IMR-90 (cell line): ENCODE results near the gene OR9A4. TPM values are rescaled to one million over a fixed set of nuclear protein-coding genes. Genes with fewer than 3 reads are reported as not detected.

Source experiments
- ATAC-seq: fragments of 200-7000 bp; cut with Tn5 transposase; 2 replicates; pipeline ENCODE4 v1.9.1; 2020; ENCODE audit warnings: low read depth, mild to moderate bottlenecking, moderate library complexity
- BruUV-seq: library from RNA; stranded (reverse); fragments of 400-500 nt; replicated peaks from 2 replicates; lab custom pipeline; 2021; lab: Mats Ljungman, UMichigan
- CTCF ChIA-PET: fragments of 300-600 bp; formaldehyde crosslinking; extraction: SDS; loops from one replicate; lab custom pipeline; 2021; ENCODE audit warnings: antibody characterized with exemption; lab: Yijun Ruan, JAX
- POLR2A ChIA-PET: fragments of 300-600 bp; sonication (Branson Sonifier 250); formaldehyde crosslinking; loops from one replicate; lab custom pipeline; 2022; ENCODE audit warnings: antibody characterized with exemption; ENCODE audit not compliant: unreplicated experiment; lab: Charles Lee
- DNase-seq: peaks from one replicate; pipeline ENCODE4 v3.0.0; 2013
- H2AFZ ChIP-seq: replicated peaks from 2 replicates; pipeline ENCODE3; 2013; ENCODE audit warnings: low read length, mild to moderate bottlenecking; ENCODE audit not compliant: poor library complexity
- H2AK5ac ChIP-seq: 2 replicates; pipeline ENCODE4 v1.6.1; 2013; ENCODE audit warnings: low read depth, low read length, inconsistent platforms
- H2AK9ac ChIP-seq: replicated peaks from 2 replicates; pipeline ENCODE3; 2013; ENCODE audit warnings: mild to moderate bottlenecking, low read depth, low read length, moderate library complexity; ENCODE audit not compliant: poor library complexity
- H2BK120ac ChIP-seq: 2 replicates; pipeline ENCODE4 v1.6.1; 2013; ENCODE audit warnings: low read depth, low read length, inconsistent platforms
- H2BK15ac ChIP-seq: 3 replicates; pipeline ENCODE4 v1.6.1; 2013; ENCODE audit warnings: low read depth, low read length, inconsistent platforms
- H2BK20ac ChIP-seq: 2 replicates; pipeline ENCODE4 v1.6.1; 2013; ENCODE audit warnings: low read depth, mild to moderate bottlenecking, inconsistent platforms, low read length, moderate library complexity
- H2BK5ac ChIP-seq: 2 replicates; pipeline ENCODE4 v1.6.1; 2013; ENCODE audit warnings: mild to moderate bottlenecking, low read depth, low read length, inconsistent platforms; ENCODE audit not compliant: poor library complexity, severe bottlenecking
- H3K14ac ChIP-seq: replicated peaks from 2 replicates; pipeline ENCODE4 v1.6.1; 2013; ENCODE audit warnings: low read depth, low read length, inconsistent platforms
- H3K18ac ChIP-seq: 2 replicates; pipeline ENCODE4 v1.6.1; 2013; ENCODE audit warnings: low read depth, low read length, control low read depth
- H3K23ac ChIP-seq: 2 replicates; pipeline ENCODE4 v1.6.1; 2013; ENCODE audit warnings: low read depth, low read length, inconsistent platforms
- H3K27ac ChIP-seq: 2 replicates; pipeline ENCODE4 v1.5.1; 2013; ENCODE audit warnings: mild to moderate bottlenecking, control low read depth, low read length; ENCODE audit not compliant: insufficient read depth
- H3K27me3 ChIP-seq: 2 replicates; pipeline ENCODE4 v1.6.1; 2013; ENCODE audit warnings: low read length; ENCODE audit not compliant: control insufficient read depth, insufficient read depth
- H3K36me3 ChIP-seq: 2 replicates; pipeline ENCODE4 v1.6.1; 2013; ENCODE audit warnings: low read length, mixed read lengths; ENCODE audit not compliant: control insufficient read depth, insufficient read depth
- H3K4ac ChIP-seq: 2 replicates; pipeline ENCODE4 v1.6.1; 2013; ENCODE audit warnings: low read depth, low read length, inconsistent platforms
- H3K4me1 ChIP-seq: 2 replicates; pipeline ENCODE4 v1.6.1; 2013; ENCODE audit warnings: low read length, mixed read lengths; ENCODE audit not compliant: control insufficient read depth, insufficient read depth
- H3K4me2 ChIP-seq: 2 replicates; pipeline ENCODE4 v1.6.1; 2013; ENCODE audit warnings: low read depth, mild to moderate bottlenecking, control low read depth, low read length, moderate library complexity
- H3K4me3 ChIP-seq: 2 replicates; pipeline ENCODE4 v1.5.1; 2013; ENCODE audit warnings: low read depth, mild to moderate bottlenecking, control low read depth, low read length, moderate library complexity; ENCODE audit not compliant: insufficient read depth
- H3K56ac ChIP-seq: 2 replicates; pipeline ENCODE4 v1.6.1; 2013; ENCODE audit warnings: low read length, inconsistent platforms; ENCODE audit not compliant: insufficient read depth; ENCODE audit errors: extremely low read depth
- H3K79me1 ChIP-seq, 2 experiments: 2 replicates each; pipeline ENCODE4 v1.6.1; 2013; ENCODE audit warnings: low read length in 2 of 2, inconsistent platforms in 1 of 2, low read depth in 1 of 2
- H3K9ac ChIP-seq: 2 replicates; pipeline ENCODE4 v1.6.1; 2013; ENCODE audit warnings: low read depth, low read length, control low read depth
- H3K9me1 ChIP-seq: 2 replicates; pipeline ENCODE4 v1.6.1; 2013; ENCODE audit warnings: low read length, inconsistent platforms; ENCODE audit not compliant: insufficient read depth
- H3K9me3 ChIP-seq: 2 replicates; pipeline ENCODE4 v1.6.1; 2013; ENCODE audit warnings: low read length; ENCODE audit not compliant: control insufficient read depth, insufficient read depth
- H4K20me1 ChIP-seq: 2 replicates; pipeline ENCODE4 v1.6.1; 2013; ENCODE audit warnings: low read length, inconsistent platforms; ENCODE audit not compliant: insufficient read depth
- H4K5ac ChIP-seq: 2 replicates; pipeline ENCODE4 v1.6.1; 2013; ENCODE audit warnings: mild to moderate bottlenecking, low read depth, low read length, control low read depth
- H4K8ac ChIP-seq, 2 experiments: 2 replicates each; pipeline ENCODE4 v1.6.1; 2013; ENCODE audit warnings: low read depth in 2 of 2, low read length in 2 of 2, control low read depth in 1 of 2, inconsistent platforms in 1 of 2
- H4K91ac ChIP-seq: 2 replicates; pipeline ENCODE4 v1.6.1; 2013; ENCODE audit warnings: low read depth, low read length, inconsistent platforms; ENCODE audit not compliant: insufficient read depth
- BHLHE40 ChIP-seq: fragments of 150-350 bp; IDR thresholded peaks from 2 replicates; pipeline ENCODE4 v1.6.1; 2016; ENCODE audit warnings: mild to moderate bottlenecking, low read depth, low read length
- CEBPB ChIP-seq: IDR thresholded peaks from 2 replicates; pipeline ENCODE4 v1.6.1; 2012; ENCODE audit warnings: low read depth, low read length, improper control_type of control experiment
- CTCF ChIP-seq: conservative IDR thresholded peaks from 2 replicates; pipeline ENCODE4 v1.5.1; 2012; ENCODE audit warnings: mild to moderate bottlenecking, low read depth, low read length, improper control_type of control experiment
- ELK1 ChIP-seq: fragments of 150-350 bp; IDR thresholded peaks from 2 replicates; pipeline ENCODE4 v1.6.1; 2016; ENCODE audit warnings: low read depth, mild to moderate bottlenecking, low read length, moderate library complexity, borderline replicate concordance
- FOS ChIP-seq: fragments of 150-350 bp; IDR thresholded peaks from 2 replicates; pipeline ENCODE4 v1.6.1; 2016; ENCODE audit warnings: low read depth, low read length
- MAFK ChIP-seq: IDR thresholded peaks from 2 replicates; pipeline ENCODE4 v1.6.1; 2012; ENCODE audit warnings: low read depth, low read length, improper control_type of control experiment
- MAZ ChIP-seq: IDR thresholded peaks from 2 replicates; pipeline ENCODE4 v1.6.1; 2012; ENCODE audit warnings: low read depth, mild to moderate bottlenecking, low read length, improper control_type of control experiment, moderate library complexity, borderline replicate concordance
- MXI1 ChIP-seq: IDR thresholded peaks from 2 replicates; pipeline ENCODE4 v1.6.1; 2012; ENCODE audit warnings: low read depth, mild to moderate bottlenecking, low read length, moderate library complexity, borderline replicate concordance
- POLR2A ChIP-seq: IDR thresholded peaks from 2 replicates; pipeline ENCODE4 v1.6.1; 2012; ENCODE audit warnings: mild to moderate bottlenecking, low read depth, low read length
- RAD21 ChIP-seq: IDR thresholded peaks from 2 replicates; pipeline ENCODE4 v1.6.1; 2012; ENCODE audit warnings: low read length, improper control_type of control experiment
- RCOR1 ChIP-seq: IDR thresholded peaks from 2 replicates; pipeline ENCODE4 v1.6.1; 2012; ENCODE audit warnings: mild to moderate bottlenecking, low read length, improper control_type of control experiment; ENCODE audit not compliant: insufficient replicate concordance
- RFX5 ChIP-seq: IDR thresholded peaks from 2 replicates; pipeline ENCODE4 v1.8.0; 2012; ENCODE audit warnings: low read depth, mild to moderate bottlenecking, low read length, moderate library complexity
- SMC3 ChIP-seq: fragments of 150-350 bp; IDR thresholded peaks from 2 replicates; pipeline ENCODE4 v1.6.1; 2016; ENCODE audit warnings: low read depth, mild to moderate bottlenecking, antibody characterized with exemption, low read length, moderate library complexity
- WGBS, 2 experiments: methylation state at CpG; one replicate each; pipeline versions ENCODE4 v1.1.5 to v1.1.7; 2013; ENCODE audit warnings: missing lambda C conversion rate in 2 of 2; ENCODE audit not compliant: insufficient read length in 1 of 2; ENCODE audit errors: extremely low coverage in 2 of 2; 5-methylcytosine and 5-hydroxymethylcytosine counted together
- dilution Hi-C: fragments of 300-500 bp; cut with HindIII; formaldehyde crosslinking; loops from one replicate; pipeline ENCODE4 v1.14.3; 2018; ENCODE audit warnings: low sequenced_read_pairs; ENCODE audit not compliant: unreplicated experiment
- in situ Hi-C: fragments of 300-500 bp; cut with MboI; formaldehyde crosslinking; loops from 3 replicates; pipeline ENCODE4 v1.14.3; 2019; ENCODE audit warnings: low sequenced_read_pairs, inconsistent platforms, mixed read lengths
- intact Hi-C: fragments of 100-400 bp; cut with micrococcal nuclease; formaldehyde crosslinking; loops from 2 replicates; pipeline ENCODE4 v1.10.0; 2022
- polyA plus RNA-seq, 3 experiments: library from polyadenylated mRNA; depleted of rRNA; stranded (reverse); fragments of >200 nt; gene quantifications; 2 replicates each; pipeline ENCODE4 v1.2.3, GENCODE V29; 2012; ENCODE audit warnings: low replicate concordance in 1 of 3
- total RNA-seq: library from RNA; depleted of rRNA; stranded (reverse); fragments of >200 nt; gene quantifications from 2 replicates; pipeline ENCODE4 v1.2.3, GENCODE V29; 2012
- TF ChIP-seq, protein P1 (sequence below): fragments of 150-350 bp; IDR thresholded peaks from 2 replicates; pipeline ENCODE4 v1.6.1; 2017; ENCODE audit warnings: mild to moderate bottlenecking, antibody characterized with exemption, low read length, low read depth

OR9A4 gene
- total and polyA plus RNA-seq, 2 of the 4 experiments (the other 2 are of a cell fraction): not detected

DNA sequence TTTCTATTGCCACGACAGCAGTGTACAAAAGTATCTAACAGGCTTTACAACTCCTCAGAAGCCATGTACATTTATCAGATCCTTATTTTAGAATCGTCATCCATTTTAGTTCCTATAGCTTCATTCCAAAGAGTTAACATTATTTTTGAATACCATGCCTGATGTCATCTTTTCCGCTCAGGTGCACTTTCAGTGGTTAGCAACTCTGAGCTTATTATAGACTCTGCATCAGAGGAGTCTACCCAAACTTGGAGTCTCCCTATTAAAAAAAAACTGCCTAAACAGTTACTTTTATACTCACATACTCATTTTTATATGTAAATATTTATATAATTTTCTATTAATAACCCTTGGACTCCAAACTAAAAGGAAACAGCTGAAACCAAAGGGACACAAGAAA lies 43.3 kb upstream of the OR9A4 start:
- dilution Hi-C loops: no loop called here
- POLR2A ChIA-PET: no interaction called here
- ATAC-seq: no peak

More for the DNA sequence above, 43.3 kb upstream of the OR9A4 start:
- TF ChIP-seq POLR2A (no peak), RCOR1 (no peak), FOS (no peak), CEBPB (no peak), RFX5 (no peak), MXI1 (no peak), RAD21 (no peak), CTCF (no peak), MAFK (no peak), ELK1 (no peak), SMC3 (no peak), BHLHE40 (no peak), MAZ (no peak)
- TF ChIP-seq, protein P1, sequence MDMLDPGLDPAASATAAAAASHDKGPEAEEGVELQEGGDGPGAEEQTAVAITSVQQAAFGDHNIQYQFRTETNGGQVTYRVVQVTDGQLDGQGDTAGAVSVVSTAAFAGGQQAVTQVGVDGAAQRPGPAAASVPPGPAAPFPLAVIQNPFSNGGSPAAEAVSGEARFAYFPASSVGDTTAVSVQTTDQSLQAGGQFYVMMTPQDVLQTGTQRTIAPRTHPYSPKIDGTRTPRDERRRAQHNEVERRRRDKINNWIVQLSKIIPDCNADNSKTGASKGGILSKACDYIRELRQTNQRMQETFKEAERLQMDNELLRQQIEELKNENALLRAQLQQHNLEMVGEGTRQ: no peak
- CTCF ChIA-PET: no interaction called here
- Histone ChIP-seq H3K9me3 (peaks cover 11% of the 10 kb centered on the region), H3K79me1 (no peaks in the 10 kb centered on the region), H3K27ac (no peak overlapping the region), H4K5ac (no peak overlapping the region), H3K9ac (no peak overlapping the region), H3K4ac (no peak overlapping the region), H3K27me3 (no peaks in the 10 kb centered on the region), H2AK9ac (no peak overlapping the region), H4K8ac (no peak overlapping the region), H4K20me1 (no peaks in the 10 kb centered on the region), H3K4me3 (no peak overlapping the region), H3K9me1 (no peaks in the 10 kb centered on the region), H3K4me1 (no peaks in the 10 kb centered on the region), H2BK5ac (no peak overlapping the region), H3K23ac (no peak overlapping the region), H3K4me2 (no peak overlapping the region), H3K18ac (no peak overlapping the region), H2AFZ (no peak overlapping the region), H3K36me3 (no peaks in the 10 kb centered on the region), H2BK15ac (no peak overlapping the region), H4K91ac (no peak overlapping the region), H2BK120ac (no peak overlapping the region), H3K56ac (no peak overlapping the region), H2AK5ac (no peak overlapping the region), H2BK20ac (no peak overlapping the region), H3K14ac (no peak overlapping the region)
- intact Hi-C loops (no loop called here), in situ Hi-C loops (no loop called here)
- 27% methylated on average over 2 of the region's 3 CpGs; no CpG with 5 or more reads in 1 of the 2 experiments for WGBS, 2 experiments
- no peak for DNase-seq
- no TSS peak for BruUV-seq
